NCI-H526 treated with DMSO at 0.1 percent for 48 hours (cell line): ENCODE measurements around the gene OR10P1.
"Not testable (repeated sequence)": the region's sequence is repeated elsewhere in the genome, so short reads cannot be mapped to it uniquely, and the experiment has no call there.

Source experiments
- DNase-seq: peaks from one replicate; lab custom pipeline; 2025; lab: John Stamatoyannopoulos, UW

Gene OR10P1, protein sequence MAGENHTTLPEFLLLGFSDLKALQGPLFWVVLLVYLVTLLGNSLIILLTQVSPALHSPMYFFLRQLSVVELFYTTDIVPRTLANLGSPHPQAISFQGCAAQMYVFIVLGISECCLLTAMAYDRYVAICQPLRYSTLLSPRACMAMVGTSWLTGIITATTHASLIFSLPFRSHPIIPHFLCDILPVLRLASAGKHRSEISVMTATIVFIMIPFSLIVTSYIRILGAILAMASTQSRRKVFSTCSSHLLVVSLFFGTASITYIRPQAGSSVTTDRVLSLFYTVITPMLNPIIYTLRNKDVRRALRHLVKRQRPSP

DNA sequence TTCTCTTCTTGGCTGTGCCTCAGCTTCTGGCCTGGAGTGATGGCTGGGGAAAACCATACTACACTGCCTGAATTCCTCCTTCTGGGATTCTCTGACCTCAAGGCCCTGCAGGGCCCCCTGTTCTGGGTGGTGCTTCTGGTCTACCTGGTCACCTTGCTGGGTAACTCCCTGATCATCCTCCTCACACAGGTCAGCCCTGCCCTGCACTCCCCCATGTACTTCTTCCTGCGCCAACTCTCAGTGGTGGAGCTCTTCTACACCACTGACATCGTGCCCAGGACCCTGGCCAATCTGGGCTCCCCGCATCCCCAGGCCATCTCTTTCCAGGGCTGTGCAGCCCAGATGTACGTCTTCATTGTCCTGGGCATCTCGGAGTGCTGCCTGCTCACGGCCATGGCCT is at the start of gene OR10P1:
Gene OR10P1, plus strand, starts transcription at position 40 of the 400 bp plus-strand sequence. Its CDS starts 0 bp downstream, at position 40.
- DNase-seq = no peak

DNA sequence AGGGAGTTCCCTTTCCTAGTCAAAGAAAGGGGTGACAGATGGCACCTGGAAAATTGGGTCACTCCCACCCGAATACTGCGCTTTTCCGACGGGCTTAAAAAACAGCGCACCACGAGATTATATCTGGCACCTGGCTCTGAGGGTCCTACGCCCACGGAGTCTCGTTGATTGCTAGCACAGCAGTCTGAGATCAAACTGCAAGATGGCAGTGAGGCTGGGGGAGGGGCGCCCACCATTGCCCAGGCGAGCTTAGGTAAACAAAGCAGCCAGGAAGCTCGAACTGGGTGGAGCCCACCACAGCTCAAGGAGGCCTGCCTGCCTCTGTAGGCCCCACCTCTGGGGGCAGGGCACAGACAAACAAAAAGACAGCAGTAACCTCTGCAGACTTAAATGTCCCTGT is 46.5 kb upstream of the OR10P1 start:
- not testable (repeated sequence) for DNase-seq

DNA sequence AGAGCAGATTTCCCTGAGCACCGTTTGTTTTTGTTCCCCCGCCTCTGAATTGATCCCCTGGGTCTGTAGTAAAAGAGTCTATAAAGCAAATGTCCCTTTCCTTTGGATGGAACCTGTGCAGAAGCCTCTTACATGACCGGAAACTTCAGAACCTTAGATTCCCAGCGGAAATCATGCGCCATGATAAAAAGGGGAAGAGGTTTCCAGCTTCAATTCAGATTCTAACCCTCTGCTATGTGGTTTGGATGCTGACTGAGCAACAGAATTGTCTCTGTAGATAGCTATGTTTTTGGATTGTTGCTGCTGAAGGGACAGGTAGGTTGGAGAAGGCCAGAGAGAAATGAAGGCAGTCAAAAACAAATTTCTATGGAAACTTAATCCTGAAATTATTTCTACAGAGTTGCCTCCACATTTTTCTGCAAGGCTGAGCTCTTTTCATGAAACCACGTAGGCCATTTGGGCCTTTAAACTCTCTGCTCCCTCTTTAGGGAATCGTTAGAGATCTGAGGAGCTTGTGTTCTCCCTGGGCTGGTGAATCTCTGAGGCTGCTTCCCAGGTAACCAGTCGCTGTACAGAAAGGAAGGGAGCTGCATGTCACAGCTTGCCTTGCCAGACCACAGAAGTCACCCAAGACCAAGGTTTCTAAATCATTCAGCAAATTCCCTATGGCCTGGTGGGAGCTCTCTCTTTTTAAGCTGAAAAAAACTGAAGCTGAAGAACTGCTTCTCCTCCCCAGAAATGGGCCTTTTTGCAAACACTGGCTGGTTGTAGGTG is 28.7 kb upstream of the OR10P1 start:
- DNase-seq = no peak

DNA sequence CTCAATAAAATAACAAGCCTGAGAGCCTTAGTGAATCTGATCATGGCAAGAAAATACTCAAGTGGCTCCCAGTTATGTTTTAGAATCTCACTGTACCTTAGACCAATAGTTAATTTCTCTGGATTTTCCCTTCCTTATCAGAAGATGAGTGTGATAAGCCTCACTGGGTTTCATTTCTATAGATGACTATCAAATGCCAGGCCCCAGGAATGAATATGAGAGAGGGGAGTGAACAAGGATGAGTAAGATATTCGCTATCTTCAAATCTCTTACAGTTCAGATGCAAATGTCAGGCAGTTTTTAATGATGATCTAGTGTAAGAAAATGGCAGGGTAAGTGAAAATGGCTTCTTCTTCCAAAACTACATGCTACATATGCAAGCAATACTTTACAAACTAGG is 26.1 kb upstream of the OR10P1 start:
- DNase-seq = no peak

DNA sequence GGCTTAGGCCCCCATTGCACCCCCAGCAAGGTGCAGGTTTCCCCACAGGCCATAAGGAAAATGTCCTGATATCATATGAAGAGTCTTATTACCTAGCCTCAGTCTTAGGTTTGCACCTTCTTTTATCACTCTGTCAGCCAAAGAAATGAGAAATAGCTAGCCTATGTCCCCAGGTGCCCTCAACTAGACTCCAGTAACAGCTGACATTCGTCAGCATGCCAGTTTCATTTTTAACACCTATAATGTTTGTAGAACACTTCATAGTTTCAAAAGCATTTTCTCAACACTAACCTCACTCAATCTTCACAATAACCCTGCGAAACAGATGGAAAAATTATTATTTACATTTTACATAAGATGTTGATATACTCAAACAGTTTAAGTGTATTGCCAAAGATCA is 24.0 kb upstream of the OR10P1 start:
- DNase-seq = no peak

DNA sequence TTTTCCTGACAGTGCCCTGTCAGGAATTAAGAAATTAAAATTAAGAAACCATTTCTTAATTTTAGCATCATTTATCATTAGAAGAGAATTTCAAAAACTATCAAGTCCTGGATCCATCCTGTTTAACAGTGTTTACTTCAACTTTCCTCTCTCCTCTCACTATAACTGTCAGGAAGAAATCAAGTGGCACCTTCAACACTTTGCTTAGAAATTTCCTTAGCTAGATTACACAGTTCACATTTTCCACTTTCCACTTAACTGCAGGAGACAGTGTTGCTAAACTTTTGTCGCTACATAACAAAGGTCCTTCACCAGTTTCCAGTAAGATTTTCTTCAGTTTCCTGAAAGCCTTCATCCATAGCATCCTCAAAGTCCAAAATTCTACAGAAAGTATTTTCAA is 21.9 kb upstream of the OR10P1 start:
- DNase-seq = no peak

DNA sequence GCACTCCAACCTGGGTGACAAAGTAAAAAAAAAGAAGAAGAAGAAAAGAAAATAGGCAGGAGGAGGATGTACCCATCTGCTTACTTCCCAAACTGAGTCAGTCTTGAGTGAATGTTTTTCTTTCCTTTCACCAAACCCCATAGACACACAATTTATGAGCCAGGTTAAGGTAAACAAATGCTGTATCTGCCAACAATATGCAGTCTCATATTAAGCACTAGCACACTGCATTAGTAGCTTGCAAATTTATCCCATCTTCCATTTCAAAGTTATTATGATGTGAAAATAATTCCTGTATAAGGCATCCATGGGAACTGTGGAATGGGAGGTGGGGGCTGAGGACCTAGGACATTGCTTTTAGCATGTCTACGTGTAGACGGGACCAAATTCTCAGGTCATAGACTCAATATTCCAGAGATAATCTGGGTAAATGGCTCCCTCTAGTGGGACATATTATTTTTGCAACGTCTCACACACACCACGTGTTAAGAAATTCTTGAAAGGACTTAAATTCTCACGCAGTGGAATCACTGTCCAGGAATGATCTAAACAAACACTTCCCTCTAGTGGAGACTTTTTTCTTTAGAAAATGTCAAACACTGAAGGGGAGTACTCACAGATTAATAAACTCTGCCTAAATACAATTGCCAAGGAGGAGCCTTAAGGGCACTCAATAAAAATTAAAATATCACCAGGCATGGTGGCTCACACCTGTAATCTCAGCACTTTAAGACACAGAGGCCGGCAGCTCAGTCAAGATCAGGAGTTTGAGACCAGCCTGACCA is 17.1 kb upstream of the OR10P1 start:
- peak; percentile 62 for DNase-seq

DNA sequence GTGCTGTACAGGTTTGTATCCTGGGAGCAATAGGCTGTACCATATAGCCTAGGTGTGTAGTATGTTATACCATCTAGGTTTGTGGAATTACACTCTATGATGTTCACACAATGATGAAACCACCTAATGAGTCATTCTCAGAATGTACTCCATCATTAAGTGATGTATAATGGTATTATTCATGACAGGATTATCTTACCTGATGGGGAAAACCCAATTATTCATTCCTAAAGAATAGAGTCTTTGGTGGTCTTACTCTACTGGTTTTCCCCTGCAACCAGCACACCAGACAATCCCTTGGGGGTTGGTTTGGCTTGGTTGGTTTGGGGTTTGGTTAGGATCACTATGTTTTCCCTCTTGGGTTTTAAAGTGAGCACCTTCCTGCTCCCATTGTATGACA is 12.6 kb upstream of the OR10P1 start:
- no peak for DNase-seq

DNA sequence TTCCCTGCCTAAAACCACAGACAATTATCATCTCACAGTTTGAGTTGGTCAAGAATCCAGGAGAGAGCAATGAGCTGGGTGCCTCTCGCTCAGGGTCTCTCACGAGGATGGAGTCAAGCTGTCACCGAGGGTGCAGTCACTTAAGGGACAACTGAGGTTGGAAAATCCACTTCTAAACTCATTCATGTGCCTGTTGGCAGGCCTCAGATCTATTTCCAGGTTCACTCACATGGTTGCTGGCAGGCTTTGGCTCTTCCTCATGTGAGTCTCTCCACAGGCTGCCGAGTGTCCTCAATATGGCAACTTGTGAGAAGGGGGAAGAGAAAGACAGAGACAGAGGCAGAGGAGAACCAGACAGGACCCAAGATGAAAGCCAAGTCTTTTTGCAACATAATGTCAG is 10.5 kb upstream of the OR10P1 start:
- no peak for DNase-seq

DNA sequence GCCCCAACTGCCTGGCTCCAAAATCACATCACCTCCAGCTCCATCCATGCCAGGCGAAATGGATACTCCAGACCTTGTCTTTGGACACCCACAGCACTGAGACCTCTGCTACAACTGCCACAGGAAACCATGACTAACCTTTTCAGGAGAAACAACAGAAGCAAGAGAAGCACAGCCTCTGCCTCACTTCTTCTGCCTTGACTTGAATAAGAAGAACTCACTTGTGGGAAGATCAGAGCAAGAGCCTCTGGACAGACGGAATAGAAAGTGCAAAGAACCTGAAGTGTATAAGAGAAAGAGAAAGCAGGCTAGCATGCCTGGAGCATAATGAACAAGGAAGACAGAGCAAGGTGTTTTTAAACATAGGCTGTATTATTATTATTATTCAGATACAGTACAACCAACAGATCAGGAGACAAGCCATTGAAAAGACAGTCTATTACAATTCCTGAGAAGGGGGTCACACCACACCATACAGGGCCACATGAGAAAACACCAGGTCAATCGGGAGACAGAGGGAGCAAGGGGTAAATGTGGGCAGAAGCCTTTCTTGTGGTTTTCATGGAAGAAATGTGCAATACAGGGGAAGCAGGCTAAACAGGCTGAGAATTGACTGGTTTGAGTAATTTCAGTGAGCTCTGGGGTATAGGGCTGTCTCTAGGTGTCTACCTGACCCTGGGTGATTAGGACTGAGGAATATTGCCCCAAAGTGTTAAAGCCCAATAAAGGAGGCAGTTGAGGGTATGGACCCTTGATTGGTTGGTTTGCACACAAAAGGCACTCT is 7.4 kb upstream of the OR10P1 start:
- DNase-seq = no peak

DNA sequence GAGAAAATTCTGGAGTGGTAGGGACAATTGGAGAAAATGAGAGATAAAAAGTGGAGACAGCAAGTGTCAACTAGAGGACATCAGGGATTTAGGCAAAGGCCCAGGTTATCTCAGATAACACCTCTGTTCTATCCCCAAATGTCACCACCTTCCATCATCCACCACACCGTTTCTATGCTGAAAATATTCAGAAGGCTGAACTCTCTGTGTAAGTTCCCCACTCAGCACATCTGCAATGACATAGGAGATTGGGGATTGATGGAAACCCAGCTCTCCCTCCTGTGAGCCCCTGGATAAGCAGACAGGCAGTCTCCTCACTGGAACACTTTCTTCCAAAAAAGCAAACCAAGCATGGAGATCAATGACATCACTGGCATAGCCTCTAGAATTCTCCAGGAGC is 5.6 kb upstream of the OR10P1 start:
- DNase-seq = no peak

DNA sequence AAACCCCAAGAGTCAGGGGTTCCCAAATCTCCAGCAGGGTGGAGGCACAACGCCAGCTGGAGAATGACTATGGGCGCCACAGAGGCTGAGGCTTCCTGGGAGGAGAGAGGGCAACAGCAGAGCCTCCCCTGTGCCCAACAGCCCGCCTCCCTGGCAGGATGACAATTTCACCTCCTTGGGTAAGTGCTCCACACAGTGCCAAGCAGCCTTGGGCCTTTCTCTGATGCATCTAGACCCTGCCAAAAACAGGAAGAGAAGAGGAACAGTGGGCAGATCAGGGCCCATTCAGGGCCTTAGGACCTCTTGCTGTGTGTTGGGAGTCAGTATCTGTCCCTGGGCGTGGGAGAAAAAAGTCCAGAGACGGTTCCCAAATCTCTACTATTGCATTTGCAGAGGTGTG is 5.0 kb upstream of the OR10P1 start:
- DNase-seq = no peak

DNA sequence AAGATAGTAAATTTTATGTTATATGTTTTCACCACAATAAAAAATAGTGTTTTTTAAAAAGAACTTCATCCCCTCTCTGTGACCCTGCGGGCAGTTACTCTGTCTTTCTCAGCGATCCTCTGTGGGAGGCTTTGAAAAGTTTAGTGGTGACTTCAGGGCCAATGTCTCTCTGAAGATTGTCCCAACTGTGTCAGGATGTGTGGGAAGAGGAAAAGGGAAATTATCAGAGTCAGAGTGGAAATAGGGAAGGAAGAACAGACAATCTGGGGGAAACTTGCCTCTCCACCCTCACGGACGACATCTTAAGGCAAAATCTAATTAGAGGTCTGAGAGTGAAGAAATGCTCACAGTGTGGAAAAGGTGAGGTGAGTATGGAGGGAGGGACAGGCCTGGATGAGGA is 3.5 kb upstream of the OR10P1 start:
- no peak for DNase-seq

DNA sequence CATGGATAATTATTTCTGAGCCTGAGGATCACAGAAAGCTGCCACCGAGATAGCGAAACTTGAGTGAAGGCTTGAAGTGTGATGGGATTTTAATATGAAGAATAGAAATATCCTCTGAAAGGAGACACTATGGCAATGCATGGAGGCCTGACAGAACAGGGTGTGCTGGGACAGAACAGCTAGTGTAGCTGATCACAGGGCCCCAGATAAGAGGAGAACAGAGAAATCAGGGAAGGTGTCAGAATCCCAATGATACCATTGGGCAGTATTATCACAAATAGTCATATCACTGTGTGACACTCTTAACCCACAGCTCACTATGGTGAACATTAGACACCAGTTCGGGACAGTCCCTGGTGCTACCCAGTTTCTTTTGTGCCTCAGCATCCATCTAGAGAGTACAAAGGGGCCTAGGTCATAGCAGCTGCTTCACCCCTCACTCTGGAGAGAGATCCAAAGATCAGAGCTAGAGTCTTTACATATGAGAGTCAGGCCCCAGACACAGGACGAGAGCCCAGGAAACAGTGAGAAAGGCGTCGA is 506 bp upstream of the OR10P1 start:
- DNase-seq = no peak

DNA sequence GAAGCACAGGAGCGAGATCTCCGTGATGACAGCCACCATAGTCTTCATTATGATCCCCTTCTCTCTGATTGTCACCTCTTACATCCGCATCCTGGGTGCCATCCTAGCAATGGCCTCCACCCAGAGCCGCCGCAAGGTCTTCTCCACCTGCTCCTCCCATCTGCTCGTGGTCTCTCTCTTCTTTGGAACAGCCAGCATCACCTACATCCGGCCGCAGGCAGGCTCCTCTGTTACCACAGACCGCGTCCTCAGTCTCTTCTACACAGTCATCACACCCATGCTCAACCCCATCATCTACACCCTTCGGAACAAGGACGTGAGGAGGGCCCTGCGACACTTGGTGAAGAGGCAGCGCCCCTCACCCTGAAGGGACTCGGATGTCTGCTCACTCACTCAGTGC is 775 bp downstream of the OR10P1 start:
- no peak for DNase-seq

DNA sequence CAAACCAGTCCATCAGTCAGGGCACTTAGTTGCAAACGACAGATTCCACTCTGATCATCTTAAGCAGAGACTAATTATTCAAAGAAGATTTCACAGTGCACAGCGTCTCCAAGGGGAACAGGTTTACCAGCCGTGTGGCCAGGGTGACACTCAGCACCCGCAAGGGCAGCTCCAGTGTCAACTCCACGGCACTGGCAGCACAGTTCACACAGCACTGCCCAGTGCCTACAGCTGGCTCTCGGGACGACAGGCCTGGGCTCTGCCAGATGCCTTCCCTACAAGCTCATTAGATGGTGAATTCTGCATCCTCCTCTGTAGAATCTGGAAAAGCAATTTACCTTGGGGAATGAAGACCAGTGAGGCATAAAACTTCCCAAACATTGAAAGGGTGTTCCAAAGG is 4.9 kb downstream of the OR10P1 start:
- DNase-seq = no peak

DNA sequence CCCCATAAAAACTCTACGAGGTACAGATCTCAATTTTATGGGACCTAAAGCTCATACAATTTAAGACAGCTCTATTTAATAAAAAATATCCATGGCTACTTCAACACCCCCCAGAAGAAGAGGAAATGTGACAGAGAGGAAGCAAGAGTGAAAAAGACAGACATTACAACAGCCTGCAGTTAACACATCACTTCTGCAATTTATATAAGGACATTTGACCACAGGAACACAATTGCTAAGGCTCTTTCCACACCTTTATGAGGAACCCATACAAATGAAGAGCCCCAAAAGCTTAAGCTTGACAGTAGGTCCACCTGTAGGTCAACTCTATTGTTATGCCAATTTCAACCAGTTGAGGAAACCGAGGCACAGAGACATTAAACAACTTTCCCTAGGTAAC is 5.6 kb downstream of the OR10P1 start:
- DNase-seq = no peak

DNA sequence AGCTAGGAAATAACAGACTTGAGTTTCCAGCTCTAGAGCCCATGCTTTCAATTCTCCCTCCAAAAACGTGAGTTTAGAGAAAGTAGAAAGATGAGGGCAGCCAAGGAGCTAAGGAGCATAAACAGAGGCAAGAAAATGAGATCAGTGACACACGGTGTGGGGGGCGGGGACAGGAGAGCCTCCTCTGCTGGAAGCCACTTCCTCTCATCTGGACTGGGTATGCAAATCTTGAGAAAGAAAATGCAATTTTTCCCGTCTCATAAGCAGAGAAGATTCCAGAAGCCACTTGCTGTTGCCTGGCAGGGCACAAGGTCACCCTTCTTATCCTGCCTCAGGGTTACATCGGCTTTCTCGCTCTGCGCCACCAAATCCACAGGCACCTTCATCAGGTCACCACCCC is 6.0 kb downstream of the OR10P1 start:
- DNase-seq = no peak

DNA sequence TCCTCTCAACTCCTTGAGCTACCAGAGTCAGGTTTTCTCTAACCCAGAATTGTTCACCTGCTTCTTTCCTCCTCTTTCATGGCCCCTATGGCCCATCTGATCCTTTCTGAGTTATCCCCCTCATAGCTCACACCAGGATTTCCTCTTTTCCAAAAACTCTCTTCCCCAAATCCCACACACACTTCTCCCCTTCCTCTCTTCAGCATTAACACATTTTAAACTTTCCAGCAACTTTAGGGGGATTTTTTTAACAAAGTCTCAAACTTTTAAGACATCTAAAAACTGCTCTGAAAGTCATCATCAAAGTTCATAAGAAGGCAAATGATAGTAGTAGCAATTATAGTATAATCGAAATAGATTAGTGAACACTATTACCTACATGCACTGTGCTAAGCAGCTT is 7.9 kb downstream of the OR10P1 start:
- DNase-seq = no peak

DNA sequence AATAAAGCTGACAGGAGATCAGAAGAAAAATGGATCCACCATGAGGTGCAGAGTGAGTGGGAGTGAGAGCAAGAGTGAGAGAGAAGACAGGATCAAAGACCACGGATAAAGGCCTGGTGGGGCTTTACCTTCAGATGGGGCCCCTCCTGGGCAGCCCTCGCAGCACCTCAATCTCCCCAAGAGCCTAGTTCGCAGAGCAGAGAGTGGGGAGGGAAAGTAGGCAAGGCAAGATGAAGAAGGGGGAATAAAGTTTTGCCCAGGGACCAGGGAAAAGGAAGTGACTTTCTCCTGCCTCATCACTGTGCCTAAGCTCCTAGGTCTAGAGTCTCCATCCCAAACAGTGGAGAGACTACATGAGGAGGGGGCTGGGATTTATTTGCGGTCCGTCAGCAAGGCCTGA is 10.3 kb downstream of the OR10P1 start:
- DNase-seq = no peak

DNA sequence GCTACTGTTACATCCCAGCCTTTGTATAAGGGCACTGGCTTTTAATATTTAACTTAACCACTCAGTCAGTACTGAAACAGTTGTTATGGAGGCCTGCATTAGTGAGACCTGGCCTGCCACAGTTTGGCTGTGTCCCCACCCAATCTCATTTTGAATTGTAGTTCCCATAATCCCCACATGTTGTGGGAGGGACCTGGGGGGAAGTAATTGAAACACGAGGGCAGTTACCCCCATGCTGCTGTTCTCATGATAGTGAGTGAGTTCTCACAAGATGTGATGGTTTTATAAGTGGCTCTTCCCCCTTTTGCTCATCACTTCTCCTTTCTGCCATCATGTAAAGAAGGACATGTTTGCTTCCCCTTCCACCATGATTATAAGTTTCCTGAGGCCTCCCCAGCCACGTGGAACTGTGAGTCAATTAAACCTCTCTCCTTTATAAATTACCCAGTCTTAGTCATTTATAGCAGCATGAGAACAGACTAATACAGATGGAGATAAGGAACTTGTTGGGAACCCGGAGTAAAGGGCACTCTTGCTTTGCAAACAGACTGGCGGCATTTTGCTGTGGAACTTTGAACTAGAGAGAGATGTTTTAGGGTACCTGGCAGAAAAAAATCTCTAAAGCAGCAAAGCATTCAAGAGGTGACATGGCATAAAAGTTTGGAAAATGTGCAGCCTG is 14.1 kb downstream of the OR10P1 start:
- not testable (repeated sequence) for DNase-seq
